HepG2 (cell line): ENCODE data around the gene NSMCE1. TPM values are rescaled to one million over a fixed set of nuclear protein-coding genes. Genes with fewer than 3 reads are reported as not detected.
A peak's percentile ranks its signal among the peaks of the same experiment; 100 is the strongest.

ENCODE experiments used
- ATAC-seq: fragments of 200-7000 bp; cut with Tn5 transposase; 3 replicates; pipeline ENCODE4 v1.9.1; 2020; ENCODE audit warnings: mild to moderate bottlenecking, moderate library complexity
- BruUV-seq: library from RNA; stranded (reverse); fragments of 400-500 nt; replicated peaks from 2 replicates; lab custom pipeline; 2021; lab: Mats Ljungman, UMichigan
- CTCF ChIA-PET: fragments of 300-600 bp; formaldehyde crosslinking; extraction: SDS; loops from one replicate; lab custom pipeline; 2021; ENCODE audit warnings: low total read pairs, inconsistent platforms, low intra/inter-chr PET ratio; lab: Yijun Ruan, JAX
- POLR2A ChIA-PET: fragments of 350-600 bp; sonication (Branson Sonifier 250); formaldehyde crosslinking; loops from one replicate; lab custom pipeline; 2020; ENCODE audit warnings: antibody characterized with exemption, inconsistent platforms; lab: Yijun Ruan, JAX
- DNase-seq: peaks from one replicate; pipeline ENCODE4 v3.0.0-alpha.2; 2015; ENCODE audit warnings: low spot score
- FAIRE-seq: peaks from 3 replicates; lab custom pipeline; 2011; peaks lifted over from hg19 to GRCh38; lab: Jason Lieb, UNC
- H2AFZ ChIP-seq: one replicate; pipeline ENCODE4 v1.6.1; 2011; ENCODE audit warnings: low read length, inconsistent platforms
- H3K27ac ChIP-seq: fragments of 300-600 bp; 3 replicates; pipeline ENCODE4 v1.8.0; 2011; ENCODE audit warnings: mixed run types, mild to moderate bottlenecking, mixed read lengths, low read length, inconsistent platforms; ENCODE audit not compliant: insufficient read depth; ENCODE audit errors: extremely low read length
- H3K27me3 ChIP-seq, 2 experiments: fragments of 200-600 bp in 1 of 2; 2 replicates in 1 of 2; 3 replicates in 1 of 2; pipeline versions ENCODE4 v1.6.0 to v1.8.0; 2011; ENCODE audit warnings: low read length in 2 of 2, mild to moderate bottlenecking in 2 of 2, moderate library complexity in 2 of 2, inconsistent platforms in 1 of 2; ENCODE audit not compliant: insufficient read depth in 2 of 2, control insufficient read depth in 1 of 2
- H3K36me3 ChIP-seq, 2 experiments: fragments of 200-600 bp in 1 of 2; replicated peaks in 1 of 2; 2 replicates in 1 of 2; 3 replicates in 1 of 2; pipeline versions ENCODE4 v1.5.1 to v1.8.0; 2011; ENCODE audit warnings: low read length in 2 of 2, inconsistent platforms in 1 of 2; ENCODE audit not compliant: insufficient read depth in 2 of 2, control insufficient read depth in 1 of 2
- H3K4me1 ChIP-seq: 2 replicates; pipeline ENCODE4 v1.5.1; 2012; ENCODE audit warnings: low read length, inconsistent platforms; ENCODE audit not compliant: insufficient read depth
- H3K4me2 ChIP-seq: 2 replicates; pipeline ENCODE4 v1.6.0; 2011; ENCODE audit warnings: low read depth, low read length, inconsistent platforms
- H3K4me3 ChIP-seq, 3 experiments: fragments of 200-600 bp in 1 of 3; sonication (generic), shearing (Covaris generic) in 1 of 3; replicated peaks in 1 of 3; 2 replicates each; pipeline ENCODE4 v1.5.1; 2011 to 2016; ENCODE audit warnings: low read length in 3 of 3, inconsistent platforms in 2 of 3, low read depth in 2 of 3, mild to moderate bottlenecking in 2 of 3, control low read depth in 1 of 3, mixed read lengths in 1 of 3; ENCODE audit not compliant: insufficient read depth in 1 of 3
- H3K79me2 ChIP-seq: one replicate; pipeline ENCODE4 v1.6.1; 2011; ENCODE audit warnings: low read length, inconsistent platforms; ENCODE audit not compliant: insufficient read depth
- H3K9ac ChIP-seq: 2 replicates; pipeline ENCODE4 v1.6.0; 2011; ENCODE audit warnings: mild to moderate bottlenecking, low read depth, low read length, inconsistent platforms; ENCODE audit not compliant: insufficient read depth
- H3K9me3 ChIP-seq: 2 replicates; pipeline ENCODE4 v1.5.1; 2012; ENCODE audit warnings: mild to moderate bottlenecking, low read length
- H4K20me1 ChIP-seq: 2 replicates; pipeline ENCODE4 v1.6.0; 2011; ENCODE audit warnings: inconsistent platforms, mild to moderate bottlenecking, low read length, moderate library complexity; ENCODE audit not compliant: insufficient read depth
- DDIT3 ChIP-seq: sonication (generic); formaldehyde crosslinking; IDR thresholded peaks from 2 replicates; pipeline ENCODE4 v1.4.0; 2020; ENCODE audit warnings: mild to moderate bottlenecking, missing genetic modification reagents
- DNMT3B ChIP-seq: conservative IDR thresholded peaks from 2 replicates; pipeline ENCODE4 v1.6.1; 2016; ENCODE audit warnings: missing biosample characterization, control low read depth
- GRHL1 ChIP-seq: sonication (generic); formaldehyde crosslinking; conservative IDR thresholded peaks from 2 replicates; pipeline ENCODE4 v1.8.0; 2022; ENCODE audit warnings: missing genetic modification reagents
- HHEX ChIP-seq: IDR thresholded peaks from 2 replicates; pipeline ENCODE4 v1.6.1; 2016; ENCODE audit warnings: control low read depth
- NAIF1 ChIP-seq: sonication (generic); formaldehyde crosslinking; IDR thresholded peaks from 2 replicates; pipeline ENCODE4 v1.5.0; 2020; ENCODE audit warnings: mild to moderate bottlenecking, missing genetic modification reagents, borderline replicate concordance
- PCBP2 ChIP-seq: fragments of 200-400 bp; formaldehyde crosslinking; optimal IDR thresholded peaks from 2 replicates; pipeline ENCODE3; 2018; ENCODE audit warnings: low read length, low read depth; ENCODE audit not compliant: poor library complexity, severe bottlenecking
- RBAK ChIP-seq: sonication (generic); formaldehyde crosslinking; IDR thresholded peaks from 2 replicates; pipeline ENCODE4 v1.5.1; 2020; ENCODE audit warnings: mild to moderate bottlenecking, missing genetic modification reagents
- SP2 ChIP-seq: sonication (generic); formaldehyde crosslinking; IDR thresholded peaks from 2 replicates; pipeline ENCODE4 v1.5.1; 2020; ENCODE audit warnings: mild to moderate bottlenecking, missing genetic modification reagents
- STAT5B ChIP-seq: sonication (generic); formaldehyde crosslinking; IDR thresholded peaks from 2 replicates; pipeline ENCODE4 v1.4.0; 2020; ENCODE audit warnings: missing genetic modification reagents
- ZBTB34 ChIP-seq: sonication (generic); formaldehyde crosslinking; IDR thresholded peaks from 2 replicates; pipeline ENCODE4 v1.8.0; 2022; ENCODE audit warnings: mild to moderate bottlenecking, missing genetic modification reagents
- ZKSCAN1 ChIP-seq: fragments of 150-350 bp; IDR thresholded peaks from 2 replicates; pipeline ENCODE4 v1.6.1; 2014; ENCODE audit warnings: low read length
- ZKSCAN8 ChIP-seq: IDR thresholded peaks from 2 replicates; pipeline ENCODE4 v1.6.1; 2016; ENCODE audit warnings: borderline replicate concordance, missing genetic modification reagents, missing compliant biosample characterization
- ZNF383 ChIP-seq: sonication (generic); formaldehyde crosslinking; IDR thresholded peaks from 2 replicates; pipeline ENCODE4 v1.4.0; 2020; ENCODE audit warnings: missing genetic modification reagents, mild to moderate bottlenecking, borderline replicate concordance
- ZNF510 ChIP-seq: sonication (generic); formaldehyde crosslinking; IDR thresholded peaks from 2 replicates; pipeline ENCODE4 v1.4.0; 2020; ENCODE audit warnings: low read depth, mild to moderate bottlenecking, missing genetic modification reagents
- ZNF574 ChIP-seq: sonication (generic); formaldehyde crosslinking; IDR thresholded peaks from 2 replicates; pipeline ENCODE4 v1.4.0; 2020; ENCODE audit warnings: missing genetic modification reagents
- ZNF607 ChIP-seq: sonication (generic); formaldehyde crosslinking; IDR thresholded peaks from 2 replicates; pipeline ENCODE4 v1.5.1; 2020; ENCODE audit warnings: missing genetic modification reagents, mild to moderate bottlenecking, borderline replicate concordance
- WGBS: methylation state at CpG from one replicate; pipeline ENCODE4 v1.1.6; 2017; ENCODE audit warnings: low lambda C conversion rate; 5-methylcytosine and 5-hydroxymethylcytosine counted together
- in situ Hi-C: cut with HindIII; loops from 2 replicates; pipeline ENCODE4 v1.10.0; 2017; ENCODE audit warnings: low pct_unique_long_range_greater_than_20kb; ENCODE audit not compliant: extremely low pct_ligation_motif_present
- intact Hi-C: fragments of 100-400 bp; cut with micrococcal nuclease; formaldehyde crosslinking; loops from one replicate; pipeline ENCODE4 v1.10.0; 2022; ENCODE audit not compliant: unreplicated experiment
- polyA plus RNA-seq, 8 experiments: library from polyadenylated mRNA; depleted of rRNA in 3 of 8; stranded (reverse) in 7 of 8; unstranded in 1 of 8; fragments of >200 nt; fragmentation: Illumina TruSeq in 4 of 8; extraction: Trizol in 4 of 8; gene quantifications; 2 replicates each; pipeline versions ENCODE4 v1.2.1 to v1.2.3, GENCODE V29; 2011 to 2016; ENCODE audit warnings: low read depth in 4 of 8, missing spikeins in 1 of 8, mixed read lengths in 1 of 8; ENCODE audit not compliant: insufficient read depth in 1 of 8
- total RNA-seq, 5 experiments: library from RNA; depleted of rRNA; stranded (reverse); fragments of >200 nt; fragmentation: Illumina TruSeq; extraction: Trizol; gene quantifications; 2 replicates each; pipeline ENCODE4 v1.2.3, GENCODE V29; 2016; ENCODE audit warnings: low read depth in 1 of 5

Gene NSMCE1
- total and polyA plus RNA-seq, 2 of the 13 experiments (the other 11 are each of a cell fraction or from before 2014, with no cell fraction given) = 42.7 to 52.9 TPM

- Histone ChIP-seq H2AFZ (no peak overlapping the region), H3K27ac (peak overlapping the region; percentile 75), H3K4me3 (peak overlapping the region; percentile 88 to 99 (median 97)), H3K36me3 (no peaks in the 10 kb centered on the region), H3K4me1 (peaks cover 66% of the 10 kb centered on the region), H4K20me1 (peaks cover 4% of the 10 kb centered on the region; the same call in 1 of the 2 replicates), H3K9ac (peak overlapping the region; percentile 96), H3K27me3 (peaks cover 1 to 17% of the 10 kb centered on the region in 2 experiments; a peak in 3 of 5 replicates), H3K9me3 (no peaks in the 10 kb centered on the region), H3K4me2 (peak overlapping the region; percentile 96), H3K79me2 (peaks cover 32% of the 10 kb centered on the region)
- WGBS = 22% methylated on average over 11 of the region's 11 CpGs
- no peak for DNase-seq
- FAIRE-seq = no peak
- no TSS peak for BruUV-seq
- ATAC-seq = no peak
- intact Hi-C loops = loop anchor here (1.0 to 5.0 kb wide), 2 partner anchors 38 to 54 kb away; no protein-coding TSS in a partner anchor
- in situ Hi-C loops = loop anchor here (5.0 kb wide), 1 partner anchor 46 kb away; the partner anchor contains the start of gene NSMCE1
- CTCF ChIA-PET = no interaction called here
- POLR2A ChIA-PET = interaction anchor here (1.0 to 1.3 kb wide), 4 partner anchors 12 to 47 kb away, joined by 3 to 4 read pairs (median 4); partner anchors contain the start of gene NSMCE1
- peak; percentile 67; the same call in 1 of the 2 replicates for TF ChIP-seq DNMT3B
- TF ChIP-seq ZNF383 = no peak
- TF ChIP-seq ZNF574 = no peak
- TF ChIP-seq ZBTB34 (CRISPR knock-in tag) = no peak
- no peak; the same call in 1 of the 2 replicates for TF ChIP-seq HHEX (CRISPR knock-in tag)
- 0 out of 2 replicates have a peak, but pooled peaks have one; percentile 11 for TF ChIP-seq ZKSCAN1
- no peak for TF ChIP-seq DDIT3 (CRISPR knock-in tag)
- peak; percentile 33; the same call in 1 of the 2 replicates for TF ChIP-seq SP2
- peak; percentile 30 for TF ChIP-seq PCBP2
- TF ChIP-seq ZNF510 (CRISPR knock-in tag) = no peak
- TF ChIP-seq GRHL1 (CRISPR knock-in tag) = no peak
- no peak for TF ChIP-seq STAT5B
- TF ChIP-seq RBAK (CRISPR knock-in tag) = peak; percentile 64; the same call in 1 of the 2 replicates
- no peak for TF ChIP-seq ZKSCAN8 (CRISPR knock-in tag)
- TF ChIP-seq NAIF1 (CRISPR knock-in tag) = peak; percentile 64; the same call in 1 of the 2 replicates
- 0 out of 2 replicates have a peak, but pooled peaks have one; percentile 11 for TF ChIP-seq ZNF607 (CRISPR knock-in tag)
Observed at GRCh38 chr16:27312580-27313421, 44.2 kb upstream of the NSMCE1 start.
